Right lobe of liver (tissue), 6 donors: ENCODE measurements around the gene RPTOR. TPM values are rescaled to one million over a fixed set of nuclear protein-coding genes. Genes with fewer than 3 reads are reported as not detected.
"Not testable (repeated sequence)": the region's sequence is repeated elsewhere in the genome, so short reads cannot be mapped to it uniquely, and the experiment has no call there.

Source experiments
- ATAC-seq, 4 donors: fragments of 200-7000 bp; cut with Tn5 transposase; one replicate each; pipeline ENCODE4 v1.9.1; 2020; ENCODE audit warnings: mild to moderate bottlenecking in 4 of 4, moderate library complexity in 4 of 4
- DNase-seq, 3 donors: peaks; one replicate each; pipeline ENCODE4 v3.0.0-alpha.2; 2020
- H3K27ac ChIP-seq, 3 donors: fragments of 200-600 bp; one replicate each; pipeline ENCODE4 v1.8.0; 2022
- H3K27me3 ChIP-seq, 2 donors: fragments of 200-600 bp; one replicate each; pipeline ENCODE4 v1.8.0; 2022
- H3K36me3 ChIP-seq, 4 donors: fragments of 200-600 bp; sonication (generic) in 1 of 4; one replicate each; pipeline versions ENCODE4 v1.5.1 to v1.8.0; 2017 to 2022; ENCODE audit warnings: control low read depth in 1 of 4
- H3K4me1 ChIP-seq, 4 donors: fragments of 200-600 bp; sonication (generic) in 1 of 4; one replicate each; pipeline versions ENCODE4 v1.5.1 to v1.8.0; 2017 to 2022; ENCODE audit warnings: control low read depth in 1 of 4
- H3K4me3 ChIP-seq, 3 donors: fragments of 200-600 bp; one replicate each; pipeline ENCODE4 v1.8.0; 2022
- H3K9me3 ChIP-seq, 4 donors: fragments of 200-600 bp; sonication (generic) in 1 of 4; one replicate each; pipeline versions ENCODE4 v1.5.1 to v1.8.0; 2017 to 2022; ENCODE audit warnings: control low read depth in 1 of 4
- CTCF ChIP-seq, 4 donors: fragments of 200-600 bp in 3 of 4; fragments of 450-650 bp in 1 of 4; IDR thresholded peaks; one replicate each; pipeline versions ENCODE4 v1.5.1 to v1.8.0; 2016 to 2022; ENCODE audit warnings: antibody characterized with exemption in 4 of 4, mild to moderate bottlenecking in 2 of 4
- POLR2A ChIP-seq: fragments of 450-650 bp; IDR thresholded peaks from one replicate; pipeline ENCODE4 v1.6.1; 2017; ENCODE audit warnings: antibody characterized with exemption, mild to moderate bottlenecking
- WGBS: methylation state at CpG from one replicate; pipeline ENCODE4 v1.1.6; 2018; ENCODE audit warnings: low coverage, low lambda C conversion rate; ENCODE audit not compliant: insufficient coverage; ENCODE audit errors: missing lambda C conversion rate; 5-methylcytosine and 5-hydroxymethylcytosine counted together
- intact Hi-C, 2 donors: fragments of 100-400 bp; cut with DNase I; formaldehyde crosslinking; loops; one replicate each; pipeline versions ENCODE4 v1.11.2 to v1.14.1; 2022
- total RNA-seq, 6 experiments: library from RNA; depleted of rRNA in 2 of 6; stranded (reverse); fragments of >200 nt in 2 of 6; fragmentation: NEBNext Ultra II Directional in 3 of 6; extraction: Animal tissue kit (Norgen Biotek cat#: 25700) in 3 of 6; gene quantifications; one replicate each; pipeline versions ENCODE4 v1.1.0 to v1.2.4, GENCODE V29; 2016 to 2023
- donor health status: DM: no; HTN: yes; CAD: no.
- donor health status: DM: no; HTN: no; CAD: no.
- donor health status: DM: no; HTN: no; CAD: no.
- donor health status: DM: no; HTN: yes; CAD: no.
- donor health status: DM: no; HTN: yes; CAD: no.

RPTOR gene
- total RNA-seq, 6 experiments from 2014 or later = 13.1 to 24.0 (median 15.5) TPM

GRCh38 chr17:80624864-80625263, 80.2 kb downstream of the RPTOR start:
- H3K4me1 ChIP-seq = no peaks in the 10 kb centered on the region
- DNase-seq (no peak), ATAC-seq (no peak)
- WGBS = 87% methylated on average over 9 of the region's 14 CpGs
- no peak overlapping the region for H3K27ac ChIP-seq
- H3K9me3 ChIP-seq = no peaks in the 10 kb centered on the region
- no peak for TF ChIP-seq CTCF (IDR thresholded peaks at IDR 0.05)
- TF ChIP-seq POLR2A = no peak
- H3K4me3 ChIP-seq = no peak overlapping the region
- no peaks in the 10 kb centered on the region for H3K36me3 ChIP-seq
- H3K27me3 ChIP-seq = no peaks in the 10 kb centered on the region
- intact Hi-C loops = no loop called here

GRCh38 chr17:80625627-80626026, 81.0 kb downstream of the RPTOR start:
- DNase-seq = no peak
- TF ChIP-seq POLR2A (no peak), CTCF (IDR thresholded peaks at IDR 0.05) (no peak)
- intact Hi-C loops = no loop called here
- Histone ChIP-seq H3K4me3 (no peak overlapping the region), H3K36me3 (no peaks in the 10 kb centered on the region), H3K27me3 (no peaks in the 10 kb centered on the region), H3K4me1 (no peaks in the 10 kb centered on the region), H3K27ac (no peak overlapping the region), H3K9me3 (no peaks in the 10 kb centered on the region)
- WGBS = 90% methylated on average over 7 of the region's 14 CpGs
- no peak for ATAC-seq

GRCh38 chr17:80628881-80629280, 84.2 kb downstream of the RPTOR start:
- ATAC-seq, H3K36me3 ChIP-seq, H3K27me3 ChIP-seq, intact Hi-C loops, DNase-seq, H3K27ac ChIP-seq, H3K9me3 ChIP-seq, H3K4me3 ChIP-seq, H3K4me1 ChIP-seq: not testable (repeated sequence)
- WGBS = 89% methylated on average over 7 of the region's 7 CpGs

GRCh38 chr17:80629298-80630028, 84.8 kb downstream of the RPTOR start:
- ATAC-seq = no peak
- H3K27me3 ChIP-seq = no peaks in the 10 kb centered on the region
- no peak overlapping the region for H3K27ac ChIP-seq
- intact Hi-C loops = no loop called here
- no peaks in the 10 kb centered on the region for H3K4me1 ChIP-seq
- no peaks in the 10 kb centered on the region for H3K9me3 ChIP-seq
- DNase-seq = no peak
- TF ChIP-seq CTCF (IDR thresholded peaks at IDR 0.05) = no peak
- no peak for TF ChIP-seq POLR2A
- no peak overlapping the region for H3K4me3 ChIP-seq
- WGBS = 53% methylated on average over 12 of the region's 13 CpGs
- no peaks in the 10 kb centered on the region for H3K36me3 ChIP-seq

GRCh38 chr17:80630560-80631120, 86.0 kb downstream of the RPTOR start:
- H3K27ac ChIP-seq = no peak overlapping the region
- no peaks in the 10 kb centered on the region for H3K4me1 ChIP-seq
- 20% methylated on average over 1 of the region's 9 CpGs for WGBS
- H3K27me3 ChIP-seq = no peaks in the 10 kb centered on the region
- DNase-seq (no peak), ATAC-seq (peak in 1 of 4 donors; percentile 33)
- intact Hi-C loops = no loop called here
- H3K4me3 ChIP-seq = no peak overlapping the region
- H3K9me3 ChIP-seq = no peaks in the 10 kb centered on the region
- H3K36me3 ChIP-seq = no peaks in the 10 kb centered on the region
- TF ChIP-seq CTCF (IDR thresholded peaks at IDR 0.05) = no peak
